HepG2 (cell line): ENCODE data around the gene RHOBTB3. TPM values are rescaled to one million over a fixed set of nuclear protein-coding genes. Genes with fewer than 3 reads are reported as not detected.

Source experiments
- ATF1 ChIP-seq: IDR thresholded peaks from 2 replicates; pipeline ENCODE4 v1.6.1; 2016; ENCODE audit warnings: mild to moderate bottlenecking, control low read depth
- BHLHE40 ChIP-seq: IDR thresholded peaks from 2 replicates; pipeline ENCODE4 v1.6.1; 2011; ENCODE audit warnings: low read length, improper control_type of control experiment
- BRCA1 ChIP-seq: sonication (generic); formaldehyde crosslinking; IDR thresholded peaks from 2 replicates; pipeline ENCODE4 v1.4.0; 2020; ENCODE audit warnings: missing genetic modification reagents
- FOXC1 ChIP-seq: sonication (generic); formaldehyde crosslinking; IDR thresholded peaks from 2 replicates; pipeline ENCODE4 v1.8.0; 2022; ENCODE audit warnings: mild to moderate bottlenecking, missing genetic modification reagents, borderline replicate concordance
- GTF3A ChIP-seq: sonication (generic); formaldehyde crosslinking; conservative IDR thresholded peaks from 2 replicates; pipeline ENCODE4 v1.4.0; 2020; ENCODE audit warnings: mild to moderate bottlenecking, missing genetic modification reagents
- IKZF1 ChIP-seq: fragments of 450-650 bp; IDR thresholded peaks from 2 replicates; pipeline ENCODE4 v1.7.1; 2016
- MYC ChIP-seq: sonication (generic); formaldehyde crosslinking; IDR thresholded peaks from 2 replicates; pipeline ENCODE4 v1.9.0; 2021; ENCODE audit warnings: missing genetic modification reagents, borderline replicate concordance
- NCOA1 ChIP-seq: sonication (generic); formaldehyde crosslinking; IDR thresholded peaks from 2 replicates; pipeline ENCODE4 v1.9.0; 2021; ENCODE audit warnings: missing genetic modification reagents
- POGZ ChIP-seq: sonication (generic); formaldehyde crosslinking; IDR thresholded peaks from 2 replicates; pipeline ENCODE4 v1.4.0; 2020; ENCODE audit warnings: mild to moderate bottlenecking, missing genetic modification reagents
- TAF1 ChIP-seq: sonication (generic); formaldehyde crosslinking; IDR thresholded peaks from 2 replicates; pipeline ENCODE4 v1.4.0; 2020; ENCODE audit warnings: missing genetic modification reagents
- TBX2 ChIP-seq: sonication (generic); formaldehyde crosslinking; IDR thresholded peaks from 2 replicates; pipeline ENCODE4 v1.5.0; 2020; ENCODE audit warnings: missing genetic modification reagents, mild to moderate bottlenecking, borderline replicate concordance
- ZBTB7A ChIP-seq: sonication (generic); formaldehyde crosslinking; IDR thresholded peaks from 2 replicates; pipeline ENCODE4 v1.8.0; 2022; ENCODE audit warnings: mild to moderate bottlenecking, missing genetic modification reagents
- ZC3H13 ChIP-seq: sonication (generic); formaldehyde crosslinking; IDR thresholded peaks from 2 replicates; pipeline ENCODE4 v1.8.1; 2023; ENCODE audit warnings: mild to moderate bottlenecking, missing genetic modification reagents, moderate library complexity
- ZNF703 ChIP-seq: sonication (generic); formaldehyde crosslinking; IDR thresholded peaks from 2 replicates; pipeline ENCODE4 v1.5.1; 2020; ENCODE audit warnings: missing genetic modification reagents, mild to moderate bottlenecking, moderate library complexity, borderline replicate concordance
- ZNF878 ChIP-seq: sonication (generic); formaldehyde crosslinking; IDR thresholded peaks from 2 replicates; pipeline ENCODE4 v1.8.1; 2023; ENCODE audit warnings: mild to moderate bottlenecking, missing genetic modification reagents, moderate library complexity
- ZSCAN25 ChIP-seq: sonication (generic); formaldehyde crosslinking; IDR thresholded peaks from 2 replicates; pipeline ENCODE4 v1.8.0; 2022; ENCODE audit warnings: mild to moderate bottlenecking, missing genetic modification reagents
- polyA plus RNA-seq, 8 experiments: library from polyadenylated mRNA; depleted of rRNA in 3 of 8; stranded (reverse) in 7 of 8; unstranded in 1 of 8; fragments of >200 nt; fragmentation: Illumina TruSeq in 4 of 8; extraction: Trizol in 4 of 8; gene quantifications; 2 replicates each; pipeline versions ENCODE4 v1.2.1 to v1.2.3, GENCODE V29; 2011 to 2016; ENCODE audit warnings: low read depth in 4 of 8, missing spikeins in 1 of 8, mixed read lengths in 1 of 8; ENCODE audit not compliant: insufficient read depth in 1 of 8
- total RNA-seq, 5 experiments: library from RNA; depleted of rRNA; stranded (reverse); fragments of >200 nt; fragmentation: Illumina TruSeq; extraction: Trizol; gene quantifications; 2 replicates each; pipeline ENCODE4 v1.2.3, GENCODE V29; 2016; ENCODE audit warnings: low read depth in 1 of 5
- TF ChIP-seq, protein P1 (sequence below): sonication (generic); formaldehyde crosslinking; IDR thresholded peaks from 2 replicates; pipeline ENCODE4 v1.4.0; 2020; ENCODE audit warnings: missing genetic modification reagents
- TF ChIP-seq, protein P2 (sequence below): sonication (generic); formaldehyde crosslinking; IDR thresholded peaks from 2 replicates; pipeline ENCODE4 v1.5.1; 2020; ENCODE audit warnings: mild to moderate bottlenecking, moderate library complexity, missing genetic modification reagents
- TF ChIP-seq, protein P3 (sequence below): sonication (generic); formaldehyde crosslinking; IDR thresholded peaks from 2 replicates; pipeline ENCODE4 v1.4.0; 2020; ENCODE audit warnings: missing genetic modification reagents
- TF ChIP-seq, protein P4 (sequence below): sonication (generic); formaldehyde crosslinking; IDR thresholded peaks from 2 replicates; pipeline ENCODE4 v1.4.0; 2020; ENCODE audit warnings: mild to moderate bottlenecking, missing genetic modification reagents

The RHOBTB3 gene
- total and polyA plus RNA-seq, 2 of the 13 experiments (the other 11 are each of a cell fraction or from before 2014, with no cell fraction given), result 31.6 to 35.4 TPM

DNA sequence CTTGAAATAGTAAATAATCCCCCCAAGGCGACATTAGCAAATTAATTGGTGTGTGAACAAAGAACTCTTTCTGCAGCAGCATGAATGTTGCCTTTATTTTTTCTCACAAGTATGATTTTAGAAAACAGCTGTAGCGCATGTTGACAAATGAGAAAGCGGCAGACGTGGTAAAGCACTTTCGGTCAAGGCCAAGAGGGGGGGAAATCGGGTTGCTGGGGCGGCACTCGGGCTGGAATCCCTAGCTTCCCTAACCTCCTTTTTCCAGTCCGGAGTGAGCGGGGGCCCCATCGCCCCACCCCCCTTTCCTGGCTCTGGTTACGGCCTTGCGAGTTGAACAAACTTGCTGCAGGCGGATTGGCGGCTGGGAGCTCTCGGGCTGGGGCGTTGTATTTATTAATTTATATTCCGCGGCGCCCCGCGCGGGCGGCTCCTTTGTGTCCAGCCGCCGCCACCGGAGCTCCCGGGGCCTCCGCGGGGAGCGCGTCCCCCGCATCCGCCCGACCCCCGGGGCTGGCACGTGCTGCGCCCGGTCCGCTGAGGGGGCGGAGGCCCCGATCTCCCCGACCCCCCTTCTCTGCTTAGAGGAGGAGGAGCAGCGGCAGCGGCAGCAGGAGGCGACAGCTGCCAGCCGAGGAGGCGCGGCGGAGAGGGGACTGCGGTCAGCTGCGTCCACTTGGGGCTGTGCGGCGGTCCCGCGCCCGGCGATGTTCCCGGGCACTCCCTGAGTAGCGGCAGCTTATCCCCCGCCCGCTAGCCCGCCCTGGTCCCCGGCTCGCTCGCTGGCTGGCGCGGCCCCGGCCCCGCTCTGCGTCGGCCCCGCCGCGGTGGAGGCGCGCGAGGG is at the start of gene RHOBTB3 (continued):
- TF ChIP-seq FOXC1 (CRISPR knock-in tag) (peak; percentile 56; the same call in 1 of the 2 replicates), GTF3A (CRISPR knock-in tag) (0 out of 2 replicates have a peak, but pooled peaks have one; percentile 22), MYC (peak; percentile 61; the same call in 1 of the 2 replicates), IKZF1 (no peak), ZBTB7A (CRISPR knock-in tag) (no peak), ZNF703 (CRISPR knock-in tag) (peak; percentile 59; the same call in 1 of the 2 replicates), ATF1 (CRISPR knock-in tag) (no peak), BHLHE40 (peak; percentile 91), TBX2 (CRISPR knock-in tag) (peak; percentile 59), ZNF878 (CRISPR knock-in tag) (peak; percentile 85), ZSCAN25 (CRISPR knock-in tag) (no peak), POGZ (0 out of 2 replicates have a peak, but pooled peaks have one; percentile 8), TAF1 (CRISPR knock-in tag) (peak; percentile 48), BRCA1 (CRISPR knock-in tag) (no peak), ZC3H13 (CRISPR knock-in tag) (peak; percentile 25; the same call in 1 of the 2 replicates), NCOA1 (0 out of 2 replicates have a peak, but pooled peaks have one; percentile 32)
- TF ChIP-seq, protein P1, sequence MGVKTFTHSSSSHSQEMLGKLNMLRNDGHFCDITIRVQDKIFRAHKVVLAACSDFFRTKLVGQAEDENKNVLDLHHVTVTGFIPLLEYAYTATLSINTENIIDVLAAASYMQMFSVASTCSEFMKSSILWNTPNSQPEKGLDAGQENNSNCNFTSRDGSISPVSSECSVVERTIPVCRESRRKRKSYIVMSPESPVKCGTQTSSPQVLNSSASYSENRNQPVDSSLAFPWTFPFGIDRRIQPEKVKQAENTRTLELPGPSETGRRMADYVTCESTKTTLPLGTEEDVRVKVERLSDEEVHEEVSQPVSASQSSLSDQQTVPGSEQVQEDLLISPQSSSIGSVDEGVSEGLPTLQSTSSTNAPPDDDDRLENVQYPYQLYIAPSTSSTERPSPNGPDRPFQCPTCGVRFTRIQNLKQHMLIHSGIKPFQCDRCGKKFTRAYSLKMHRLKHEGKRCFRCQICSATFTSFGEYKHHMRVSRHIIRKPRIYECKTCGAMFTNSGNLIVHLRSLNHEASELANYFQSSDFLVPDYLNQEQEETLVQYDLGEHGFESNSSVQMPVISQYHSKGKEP (CRISPR knock-in tag), result no peak
- TF ChIP-seq, protein P2, sequence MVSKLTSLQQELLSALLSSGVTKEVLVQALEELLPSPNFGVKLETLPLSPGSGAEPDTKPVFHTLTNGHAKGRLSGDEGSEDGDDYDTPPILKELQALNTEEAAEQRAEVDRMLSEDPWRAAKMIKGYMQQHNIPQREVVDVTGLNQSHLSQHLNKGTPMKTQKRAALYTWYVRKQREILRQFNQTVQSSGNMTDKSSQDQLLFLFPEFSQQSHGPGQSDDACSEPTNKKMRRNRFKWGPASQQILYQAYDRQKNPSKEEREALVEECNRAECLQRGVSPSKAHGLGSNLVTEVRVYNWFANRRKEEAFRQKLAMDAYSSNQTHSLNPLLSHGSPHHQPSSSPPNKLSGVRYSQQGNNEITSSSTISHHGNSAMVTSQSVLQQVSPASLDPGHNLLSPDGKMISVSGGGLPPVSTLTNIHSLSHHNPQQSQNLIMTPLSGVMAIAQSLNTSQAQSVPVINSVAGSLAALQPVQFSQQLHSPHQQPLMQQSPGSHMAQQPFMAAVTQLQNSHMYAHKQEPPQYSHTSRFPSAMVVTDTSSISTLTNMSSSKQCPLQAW, result no peak
- TF ChIP-seq, protein P3, sequence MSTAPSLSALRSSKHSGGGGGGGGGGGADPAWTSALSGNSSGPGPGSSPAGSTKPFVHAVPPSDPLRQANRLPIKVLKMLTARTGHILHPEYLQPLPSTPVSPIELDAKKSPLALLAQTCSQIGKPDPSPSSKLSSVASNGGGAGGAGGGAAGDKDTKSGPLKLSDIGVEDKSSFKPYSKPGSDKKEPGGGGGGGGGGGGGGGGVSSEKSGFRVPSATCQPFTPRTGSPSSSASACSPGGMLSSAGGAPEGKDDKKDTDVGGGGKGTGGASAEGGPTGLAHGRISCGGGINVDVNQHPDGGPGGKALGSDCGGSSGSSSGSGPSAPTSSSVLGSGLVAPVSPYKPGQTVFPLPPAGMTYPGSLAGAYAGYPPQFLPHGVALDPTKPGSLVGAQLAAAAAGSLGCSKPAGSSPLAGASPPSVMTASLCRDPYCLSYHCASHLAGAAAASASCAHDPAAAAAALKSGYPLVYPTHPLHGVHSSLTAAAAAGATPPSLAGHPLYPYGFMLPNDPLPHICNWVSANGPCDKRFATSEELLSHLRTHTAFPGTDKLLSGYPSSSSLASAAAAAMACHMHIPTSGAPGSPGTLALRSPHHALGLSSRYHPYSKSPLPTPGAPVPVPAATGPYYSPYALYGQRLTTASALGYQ (CRISPR knock-in tag), result peak; percentile 72; the same call in 1 of the 2 replicates
- TF ChIP-seq, protein P4, sequence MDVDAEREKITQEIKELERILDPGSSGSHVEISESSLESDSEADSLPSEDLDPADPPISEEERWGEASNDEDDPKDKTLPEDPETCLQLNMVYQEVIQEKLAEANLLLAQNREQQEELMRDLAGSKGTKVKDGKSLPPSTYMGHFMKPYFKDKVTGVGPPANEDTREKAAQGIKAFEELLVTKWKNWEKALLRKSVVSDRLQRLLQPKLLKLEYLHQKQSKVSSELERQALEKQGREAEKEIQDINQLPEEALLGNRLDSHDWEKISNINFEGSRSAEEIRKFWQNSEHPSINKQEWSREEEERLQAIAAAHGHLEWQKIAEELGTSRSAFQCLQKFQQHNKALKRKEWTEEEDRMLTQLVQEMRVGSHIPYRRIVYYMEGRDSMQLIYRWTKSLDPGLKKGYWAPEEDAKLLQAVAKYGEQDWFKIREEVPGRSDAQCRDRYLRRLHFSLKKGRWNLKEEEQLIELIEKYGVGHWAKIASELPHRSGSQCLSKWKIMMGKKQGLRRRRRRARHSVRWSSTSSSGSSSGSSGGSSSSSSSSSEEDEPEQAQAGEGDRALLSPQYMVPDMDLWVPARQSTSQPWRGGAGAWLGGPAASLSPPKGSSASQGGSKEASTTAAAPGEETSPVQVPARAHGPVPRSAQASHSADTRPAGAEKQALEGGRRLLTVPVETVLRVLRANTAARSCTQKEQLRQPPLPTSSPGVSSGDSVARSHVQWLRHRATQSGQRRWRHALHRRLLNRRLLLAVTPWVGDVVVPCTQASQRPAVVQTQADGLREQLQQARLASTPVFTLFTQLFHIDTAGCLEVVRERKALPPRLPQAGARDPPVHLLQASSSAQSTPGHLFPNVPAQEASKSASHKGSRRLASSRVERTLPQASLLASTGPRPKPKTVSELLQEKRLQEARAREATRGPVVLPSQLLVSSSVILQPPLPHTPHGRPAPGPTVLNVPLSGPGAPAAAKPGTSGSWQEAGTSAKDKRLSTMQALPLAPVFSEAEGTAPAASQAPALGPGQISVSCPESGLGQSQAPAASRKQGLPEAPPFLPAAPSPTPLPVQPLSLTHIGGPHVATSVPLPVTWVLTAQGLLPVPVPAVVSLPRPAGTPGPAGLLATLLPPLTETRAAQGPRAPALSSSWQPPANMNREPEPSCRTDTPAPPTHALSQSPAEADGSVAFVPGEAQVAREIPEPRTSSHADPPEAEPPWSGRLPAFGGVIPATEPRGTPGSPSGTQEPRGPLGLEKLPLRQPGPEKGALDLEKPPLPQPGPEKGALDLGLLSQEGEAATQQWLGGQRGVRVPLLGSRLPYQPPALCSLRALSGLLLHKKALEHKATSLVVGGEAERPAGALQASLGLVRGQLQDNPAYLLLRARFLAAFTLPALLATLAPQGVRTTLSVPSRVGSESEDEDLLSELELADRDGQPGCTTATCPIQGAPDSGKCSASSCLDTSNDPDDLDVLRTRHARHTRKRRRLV (CRISPR knock-in tag), result no peak
